ENCODE data around the gene DPP6. TPM values are rescaled to one million over a fixed set of nuclear protein-coding genes. Genes with fewer than 3 reads are reported as not detected.

DPP6 gene
- total RNA-seq, 1 experiment from 2014 or later: not detected

GRCh38 chr7:154896076-154896475 lies 843.9 kb downstream of the DPP6 start:
- Mint-ChIP-seq H3K36me3 (peaks cover 66% of the 10 kb centered on the region), H3K27ac (no peak overlapping the region), H3K4me1 (no peaks in the 10 kb centered on the region), H3K9me3 (peaks cover 66% of the 10 kb centered on the region), H3K27me3 (ENCODE audit: low read depth) (peaks cover 16% of the 10 kb centered on the region), H3K4me3 (no peak overlapping the region)
- no peak for TF ChIP-seq PREB (CRISPR knock-in tag; IDR thresholded peaks at IDR 0.05; ENCODE audit: borderline replicate concordance)
- no peak for TF ChIP-seq JAZF1 (CRISPR knock-in tag; IDR thresholded peaks at IDR 0.05)
- TF ChIP-seq AR (CRISPR knock-in tag; IDR thresholded peaks at IDR 0.05): no peak
- TF ChIP-seq MXD4 (CRISPR knock-in tag; IDR thresholded peaks at IDR 0.05; ENCODE audit: borderline replicate concordance): no peak
- no peak for TF ChIP-seq CREM (CRISPR knock-in tag; IDR thresholded peaks at IDR 0.05)
- no peak for TF ChIP-seq ZNF416 (CRISPR knock-in tag; IDR thresholded peaks at IDR 0.05)
- no peak for TF ChIP-seq NR2C2 (CRISPR knock-in tag; IDR thresholded peaks at IDR 0.05)
- TF ChIP-seq GTF2I (CRISPR knock-in tag; conservative IDR thresholded peaks at IDR 0.05): no peak
- no peak for TF ChIP-seq TEAD4 (CRISPR knock-in tag; IDR thresholded peaks at IDR 0.05)
- no peak for TF ChIP-seq ZNF263 (CRISPR knock-in tag; IDR thresholded peaks at IDR 0.05; ENCODE audit: low read depth)
- no peak for TF ChIP-seq GRHL2 (CRISPR knock-in tag; IDR thresholded peaks at IDR 0.05; ENCODE audit: insufficient replicate concordance, severe bottlenecking)
- no peak for TF ChIP-seq USF1 (CRISPR knock-in tag; IDR thresholded peaks at IDR 0.05)
- no peak for TF ChIP-seq SMAD4 (CRISPR knock-in tag; IDR thresholded peaks at IDR 0.05)
- TF ChIP-seq SOX15 (CRISPR knock-in tag; IDR thresholded peaks at IDR 0.05): no peak
- TF ChIP-seq FOXK1 (CRISPR knock-in tag; IDR thresholded peaks at IDR 0.05): no peak
- CTCF ChIA-PET: no interaction called here
- POLR2A ChIA-PET: no interaction called here
- no peak for DNase-seq (ENCODE audit: low spot score)
- ATAC-seq: no peak

- H3K9me3 Mint-ChIP-seq: peaks cover 62% of the 10 kb centered on the region
- TF ChIP-seq NR3C1 (CRISPR knock-in tag; conservative IDR thresholded peaks at IDR 0.05; ENCODE audit: low read depth) (no peak), NFYB (CRISPR knock-in tag; conservative IDR thresholded peaks at IDR 0.05; ENCODE audit: low read depth) (no peak), PRRX2 (CRISPR knock-in tag; IDR thresholded peaks at IDR 0.05) (no peak), ZNF671 (CRISPR knock-in tag; IDR thresholded peaks at IDR 0.05) (no peak), SP1 (CRISPR knock-in tag; conservative IDR thresholded peaks at IDR 0.05) (no peak), ZNF396 (CRISPR knock-in tag; IDR thresholded peaks at IDR 0.05; ENCODE audit: borderline replicate concordance) (no peak)
- no peak for ATAC-seq
- ChIA-PET CTCF (no interaction called here), POLR2A (no interaction called here)
- no peak overlapping the region for H3K27ac Mint-ChIP-seq
- no peaks in the 10 kb centered on the region for H3K4me1 Mint-ChIP-seq
- H3K36me3 Mint-ChIP-seq: peaks cover 58% of the 10 kb centered on the region
- peaks cover 20% of the 10 kb centered on the region for H3K27me3 Mint-ChIP-seq (ENCODE audit: low read depth)
- no peak overlapping the region for H3K4me3 Mint-ChIP-seq
- DNase-seq (ENCODE audit: low spot score): no peak
These were observed 847.0 kb downstream of the DPP6 start for GRCh38 chr7:154898973-154899855.
